ENCODE data around the gene ZNF532.
"Not testable (repeated sequence)": the region's sequence is repeated elsewhere in the genome, so short reads cannot be mapped to it uniquely, and the experiment has no call there.

- TF ChIP-seq CTCF, POLR2A (IDR thresholded peaks at IDR 0.05): not testable (repeated sequence)
Observed at GRCh38 chr18:59025532-59025931, 160.9 kb downstream of the ZNF532 start.
